Kidney capillary endothelial cell (primary cell): ENCODE data around the gene ZFHX3.
A peak's percentile ranks its signal among the peaks of the same experiment; 100 is the strongest.
"Not testable (repeated sequence)": the region's sequence is repeated elsewhere in the genome, so short reads cannot be mapped to it uniquely, and the experiment has no call there.

Experiments used
- DNase-seq: peaks from one replicate; pipeline ENCODE4 v3.0.0-alpha.2; 2018; ENCODE audit warnings: low spot score

Gene ZFHX3

GRCh38 chr16:73047536-73048291 lies at the start of gene ZFHX3:
Gene ZFHX3, minus strand, starts transcription at chr16:73048128. Its CDS starts 87,983 bp downstream, at chr16:72960145.
- DNase-seq: no peak

DNA sequence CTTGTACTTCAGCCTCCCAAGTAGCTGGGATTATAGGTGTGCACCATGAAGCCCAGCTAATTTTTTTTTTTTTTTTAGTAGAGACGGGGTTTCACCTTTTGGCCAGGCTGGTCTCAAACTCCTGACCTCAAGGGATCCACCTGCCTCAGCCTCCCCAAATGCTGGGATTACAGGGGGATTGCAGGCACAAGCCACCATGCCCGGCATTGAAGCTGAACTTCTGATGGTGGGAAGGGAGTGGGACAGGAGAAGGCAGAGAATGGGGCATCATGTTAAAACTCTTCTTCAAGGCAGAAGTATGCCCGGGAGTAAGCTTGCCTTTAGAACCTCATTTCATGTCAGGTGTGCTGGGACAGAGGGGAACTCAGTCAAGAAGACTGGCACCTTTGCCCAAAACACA lies 48.6 kb upstream of the ZFHX3 start:
- no peak for DNase-seq

- no peak for DNase-seq
Measured at GRCh38 chr16:73095885-73096421, 48.0 kb upstream of the ZFHX3 start.

DNA sequence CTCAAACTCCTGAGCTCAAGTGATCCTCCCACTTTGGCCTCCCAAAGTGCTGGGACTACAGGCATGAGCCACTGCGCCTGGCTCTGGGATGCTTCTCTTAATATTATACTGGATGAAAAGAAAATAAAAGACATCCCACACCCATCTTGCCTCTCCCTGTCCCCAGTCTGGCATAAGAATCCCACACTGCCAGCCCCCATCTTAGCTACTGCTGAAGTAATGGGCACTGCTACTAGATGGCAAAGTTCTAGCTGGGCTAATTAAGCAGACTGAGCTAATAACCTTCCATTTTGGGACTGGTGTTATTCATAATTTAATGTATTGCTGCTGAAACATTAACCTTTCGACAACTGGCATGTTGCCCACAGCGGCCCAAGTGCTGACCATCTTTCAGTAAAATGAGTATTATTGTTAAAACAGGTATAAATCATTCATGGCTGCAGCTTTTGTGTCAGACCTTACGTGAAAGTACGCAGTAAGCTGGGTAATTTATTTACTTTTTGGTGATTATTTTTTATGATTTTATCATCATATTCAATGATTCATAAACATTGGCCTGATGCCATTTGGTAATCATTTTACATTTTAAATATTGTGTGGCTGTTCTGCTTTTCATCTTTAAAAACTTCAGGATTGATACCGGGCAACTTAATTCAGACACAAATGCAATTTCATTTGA lies 47.4 kb upstream of the ZFHX3 start:
- DNase-seq: no peak

- DNase-seq: no peak
Measured at GRCh38 chr16:73094371-73094770, 46.4 kb upstream of the ZFHX3 start.

- DNase-seq: peak; percentile 44
Measured at GRCh38 chr16:73093146-73094144, 45.5 kb upstream of the ZFHX3 start.

GRCh38 chr16:73092236-73092781 lies 44.4 kb upstream of the ZFHX3 start:
- peak; percentile 30 for DNase-seq

DNA sequence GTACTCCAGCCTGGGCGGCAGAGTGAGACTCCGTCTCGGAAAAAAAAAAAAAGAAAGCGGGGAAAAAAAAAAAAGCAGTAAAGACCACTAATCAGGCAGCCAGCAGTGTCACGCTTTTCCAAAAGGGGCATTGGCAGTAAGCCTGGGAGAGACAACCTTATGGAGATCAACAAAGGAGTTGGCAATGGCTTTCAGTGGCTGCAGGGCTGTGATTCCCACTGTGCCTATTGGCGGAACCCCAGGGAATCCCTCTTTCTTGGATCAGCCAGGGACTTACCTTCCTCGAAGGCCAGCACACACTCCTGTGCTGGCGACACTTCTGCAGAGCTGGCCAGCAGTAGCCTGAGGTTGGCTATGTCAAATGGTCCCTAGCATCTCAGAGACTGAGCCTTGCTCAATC lies 43.2 kb upstream of the ZFHX3 start:
- no peak for DNase-seq

DNA sequence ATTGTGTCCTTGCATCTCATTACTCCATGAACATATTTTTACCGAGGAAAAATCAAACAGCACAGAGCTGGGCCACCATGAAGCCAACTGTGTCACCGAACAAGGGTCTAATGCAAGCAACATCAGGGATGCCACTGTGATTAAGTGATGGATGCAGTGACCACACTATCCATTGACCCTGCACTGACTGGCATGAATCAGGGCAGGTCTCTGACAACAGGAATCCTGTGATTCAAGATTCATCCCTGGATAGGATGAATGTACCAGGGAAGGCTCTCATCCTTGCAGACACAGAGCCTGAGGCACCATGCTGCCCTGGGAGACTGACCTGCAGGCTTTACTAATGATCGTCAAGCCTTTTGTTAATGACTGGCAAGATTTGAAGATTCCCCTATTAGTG lies 41.5 kb upstream of the ZFHX3 start:
- DNase-seq: no peak

DNA sequence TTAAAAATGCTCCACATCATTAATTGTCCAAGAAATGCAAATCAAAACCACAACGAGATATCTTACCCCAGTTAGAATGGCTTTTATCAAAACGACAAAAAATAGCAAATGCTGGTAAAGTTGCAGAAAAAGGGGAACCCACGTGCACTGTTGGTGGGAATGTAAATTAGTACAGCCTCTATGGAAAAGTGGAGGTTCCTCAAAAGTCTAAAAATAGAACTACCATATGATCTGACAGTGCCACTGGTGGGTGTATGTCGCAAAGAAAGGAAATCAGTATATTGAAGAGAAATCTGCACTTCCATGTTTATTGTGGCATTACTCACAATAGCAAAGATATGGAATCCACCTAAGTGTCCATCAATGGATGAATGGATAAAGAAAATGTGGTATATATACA lies 38.2 kb upstream of the ZFHX3 start:
- DNase-seq: no peak

- DNase-seq: no peak
Measured at GRCh38 chr16:73083271-73083670, 35.3 kb upstream of the ZFHX3 start.

DNA sequence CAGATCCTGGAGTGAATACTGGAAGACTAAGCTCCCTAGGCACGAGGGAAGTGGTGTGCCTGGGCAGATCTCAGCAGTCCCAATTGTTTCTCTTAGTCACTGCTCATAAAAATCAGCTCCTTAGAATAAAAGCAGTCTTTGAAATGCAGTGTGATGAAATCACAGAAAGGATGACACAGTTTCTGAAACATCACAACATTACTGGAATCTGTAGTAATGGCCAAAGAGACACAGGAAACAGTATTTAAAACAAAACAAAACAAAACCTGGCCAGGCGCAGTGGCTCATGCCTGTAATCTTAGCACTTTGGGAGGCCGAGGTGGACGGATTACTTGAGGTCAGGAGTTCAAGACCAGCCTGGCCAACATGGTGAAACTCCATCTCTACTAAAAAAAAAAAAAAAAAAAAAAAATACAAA lies 34.7 kb upstream of the ZFHX3 start:
- DNase-seq: not testable (repeated sequence)

DNA sequence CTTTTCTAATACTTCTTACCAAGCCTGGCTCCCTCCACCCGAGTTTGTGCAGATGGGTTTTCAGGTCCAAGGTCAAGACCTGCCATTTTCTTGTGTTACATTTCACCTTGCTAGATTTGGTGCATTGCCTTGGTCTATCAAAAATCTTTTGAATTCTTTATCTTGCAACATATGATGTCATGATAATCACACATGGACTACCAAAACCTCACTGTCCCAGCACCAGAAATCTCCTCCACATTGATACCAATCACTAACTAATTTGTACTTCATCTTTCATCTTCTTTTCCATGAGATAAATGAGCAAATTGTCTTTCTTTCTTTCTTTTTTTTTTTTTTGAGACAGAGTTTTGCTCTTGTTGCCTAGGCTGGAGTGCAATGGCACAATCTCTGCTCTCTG lies 33.0 kb upstream of the ZFHX3 start:
- no peak for DNase-seq

GRCh38 chr16:73076324-73076810 lies 28.4 kb upstream of the ZFHX3 start:
- no peak for DNase-seq

DNA sequence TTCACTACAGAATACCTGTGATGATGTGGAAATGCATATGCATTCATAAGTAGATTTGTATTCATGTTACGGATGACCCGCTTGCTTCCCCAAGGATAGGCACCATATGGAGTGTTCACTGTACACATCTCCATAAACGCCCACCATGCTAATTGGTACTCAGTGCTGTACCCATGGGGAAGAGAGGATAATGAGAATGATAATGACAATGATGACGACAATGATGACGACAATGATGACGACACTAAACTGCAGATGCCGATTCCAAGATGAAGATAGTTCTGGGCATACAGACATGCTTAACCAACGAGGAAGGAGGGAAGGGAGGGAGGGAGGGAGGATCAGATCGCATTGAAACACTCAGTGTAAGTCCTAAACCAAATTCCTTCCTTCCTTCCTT lies 26.5 kb upstream of the ZFHX3 start:
- no peak for DNase-seq

DNA sequence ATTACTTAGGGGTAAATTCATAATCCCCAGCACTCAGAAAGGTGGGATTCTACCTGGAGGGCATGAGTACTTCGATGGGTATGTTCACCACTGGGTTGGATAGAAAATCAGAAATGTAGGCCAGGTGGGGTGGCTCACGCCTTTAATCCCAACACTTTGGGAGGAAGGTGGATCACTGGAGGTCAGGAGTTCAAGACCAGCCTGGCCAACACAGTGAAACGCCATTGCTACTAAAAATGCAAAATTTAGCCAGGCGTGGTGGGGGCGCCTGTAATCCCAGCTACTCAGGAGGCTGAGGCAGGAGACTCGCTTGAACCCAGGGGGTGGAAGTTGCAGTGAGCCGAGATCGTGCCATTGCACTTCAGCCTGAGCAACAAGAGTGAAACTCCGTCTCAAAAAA lies 24.1 kb upstream of the ZFHX3 start:
- not testable (repeated sequence) for DNase-seq

GRCh38 chr16:73071131-73071940 lies 23.4 kb upstream of the ZFHX3 start:
- DNase-seq: no peak

GRCh38 chr16:73069581-73070262 lies 21.8 kb upstream of the ZFHX3 start:
- DNase-seq: no peak

GRCh38 chr16:73068541-73069401 lies 20.8 kb upstream of the ZFHX3 start:
- DNase-seq: peak; percentile 98
